Natural killer cell treated with Interleukin-12 subunit alpha and Interleukin-12 subunit beta and Interleukin-15 and Interleukin-18, amount 100 ng/mL, for 72 hours (primary cell): ENCODE measurements around the gene WDR43. TPM values are rescaled to one million over a fixed set of nuclear protein-coding genes. Genes with fewer than 3 reads are reported as not detected.

Experiments used
- ATAC-seq, 2 donors: fragments of 150-1000 bp; cut with Tn5 transposase in 1 of 2; sonication (Bioruptor Pico), chemical (Tn5 transposase) in 1 of 2; 2 replicates each; pipeline ENCODE4 v1.10.0; 2021
- DNase-seq: peaks from one replicate; pipeline ENCODE4 v3.0.0; 2022; ENCODE audit warnings: low spot score
- H3K27ac Mint-ChIP-seq, 2 donors: 1 replicate in 1 of 2; 2 replicates in 1 of 2; pipeline ENCODE4 v1.8.0; 2022; ENCODE audit warnings: mixed read lengths in 2 of 2, mild to moderate bottlenecking in 1 of 2, moderate library complexity in 1 of 2
- H3K27me3 Mint-ChIP-seq, 2 donors: 1 replicate in 1 of 2; 2 replicates in 1 of 2; pipeline ENCODE4 v1.8.0; 2022; ENCODE audit warnings: mixed read lengths in 2 of 2
- H3K36me3 Mint-ChIP-seq: one replicate; pipeline ENCODE4 v1.8.0; 2022; ENCODE audit warnings: mixed read lengths
- H3K4me1 Mint-ChIP-seq, 2 donors: 1 replicate in 1 of 2; 2 replicates in 1 of 2; pipeline ENCODE4 v1.8.0; 2022; ENCODE audit warnings: low read depth in 2 of 2, mixed read lengths in 2 of 2, mild to moderate bottlenecking in 1 of 2
- H3K4me3 Mint-ChIP-seq: one replicate; pipeline ENCODE4 v1.8.0; 2022; ENCODE audit warnings: mixed read lengths
- H3K9me3 Mint-ChIP-seq: 2 replicates; pipeline ENCODE4 v1.8.0; 2022; ENCODE audit warnings: mixed read lengths
- total RNA-seq, 2 donors: library from RNA; stranded (reverse); gene quantifications; one replicate each; pipeline ENCODE4 v1.2.3, GENCODE V29; 2022

The WDR43 gene
- total RNA-seq, 2 donors from 2014 or later = 85.8 to 143 TPM

GRCh38 chr2:28980368-28981015 lies 86.0 kb downstream of the WDR43 start:
- Mint-ChIP-seq H3K36me3 (no peaks in the 10 kb centered on the region), H3K4me1 (peaks cover 3 to 6% of the 10 kb centered on the region in 2 donors), H3K9me3 (no peaks in the 10 kb centered on the region), H3K27me3 (no peaks in the 10 kb centered on the region), H3K27ac (no peak overlapping the region), H3K4me3 (no peak overlapping the region)
- no peak for DNase-seq
- no peak for ATAC-seq

GRCh38 chr2:28981016-28981441 lies 86.6 kb downstream of the WDR43 start, which contains the start of gene TOGARAM2:
Gene TOGARAM2, plus strand, starts transcription at chr2:28981298. Its CDS starts 13,537 bp downstream, at chr2:28994835.
- H3K36me3 Mint-ChIP-seq = no peaks in the 10 kb centered on the region
- DNase-seq (no peak), ATAC-seq (no peak)
- H3K9me3 Mint-ChIP-seq = no peaks in the 10 kb centered on the region
- H3K4me3 Mint-ChIP-seq = no peak within 1 kb of the TSS
- H3K27me3 Mint-ChIP-seq = no peaks in the 10 kb centered on the region
- H3K4me1 Mint-ChIP-seq = peaks cover 4 to 6% of the 10 kb centered on the region in 2 donors
- no peak within 1 kb of the TSS for H3K27ac Mint-ChIP-seq

GRCh38 chr2:28981620-28982376 lies 87.3 kb downstream of the WDR43 start:
- Mint-ChIP-seq H3K36me3 (no peaks in the 10 kb centered on the region), H3K9me3 (no peaks in the 10 kb centered on the region), H3K4me3 (no peak overlapping the region), H3K4me1 (peaks cover 10 to 12% of the 10 kb centered on the region in 2 donors), H3K27me3 (no peaks in the 10 kb centered on the region), H3K27ac (no peak overlapping the region)
- ATAC-seq (no peak), DNase-seq (no peak)

- Mint-ChIP-seq H3K36me3 (no peaks in the 10 kb centered on the region), H3K9me3 (no peaks in the 10 kb centered on the region), H3K4me3 (no peak overlapping the region), H3K4me1 (peaks cover 13 to 15% of the 10 kb centered on the region in 2 donors), H3K27me3 (no peaks in the 10 kb centered on the region), H3K27ac (no peak overlapping the region)
- ATAC-seq = no peak
- no peak for DNase-seq
These were observed 88.0 kb downstream of the WDR43 start for GRCh38 chr2:28982381-28982950.

- H3K9me3 Mint-ChIP-seq = no peaks in the 10 kb centered on the region
- ATAC-seq = peak in 1 of 2 donors; percentile 58
- peak overlapping the region in 1 of 2 donors; percentile 61 for H3K27ac Mint-ChIP-seq
These were observed 92.0 kb downstream of the WDR43 start for GRCh38 chr2:28986429-28986828.

GRCh38 chr2:28989973-28990372 lies 95.5 kb downstream of the WDR43 start:
- H3K4me3 Mint-ChIP-seq = no peak overlapping the region
- no peak overlapping the region for H3K27ac Mint-ChIP-seq
- no peaks in the 10 kb centered on the region for H3K36me3 Mint-ChIP-seq
- peaks cover 10 to 15% of the 10 kb centered on the region in 2 donors for H3K4me1 Mint-ChIP-seq
- H3K9me3 Mint-ChIP-seq = no peaks in the 10 kb centered on the region
- DNase-seq = no peak
- no peak for ATAC-seq
- H3K27me3 Mint-ChIP-seq = no peaks in the 10 kb centered on the region

More at GRCh38 chr2:28986429-28986828, 92.0 kb downstream of the WDR43 start:
- no peaks in the 10 kb centered on the region for H3K36me3 Mint-ChIP-seq
- H3K4me1 Mint-ChIP-seq = peaks cover 13 to 15% of the 10 kb centered on the region in 2 donors
- no peak for DNase-seq
- no peaks in the 10 kb centered on the region for H3K27me3 Mint-ChIP-seq
- no peak overlapping the region for H3K4me3 Mint-ChIP-seq

GRCh38 chr2:28990445-28990844 lies 96.0 kb downstream of the WDR43 start:
- ATAC-seq = no peak
- no peak for DNase-seq
- Mint-ChIP-seq H3K27me3 (no peaks in the 10 kb centered on the region), H3K36me3 (no peaks in the 10 kb centered on the region), H3K4me1 (peaks cover 10 to 12% of the 10 kb centered on the region in 2 donors), H3K27ac (no peak overlapping the region), H3K9me3 (no peaks in the 10 kb centered on the region), H3K4me3 (no peak overlapping the region)

- Mint-ChIP-seq H3K4me3 (no peak overlapping the region), H3K9me3 (no peaks in the 10 kb centered on the region), H3K36me3 (no peaks in the 10 kb centered on the region), H3K4me1 (peaks cover 10 to 12% of the 10 kb centered on the region in 2 donors), H3K27ac (no peak overlapping the region), H3K27me3 (no peaks in the 10 kb centered on the region)
- DNase-seq (no peak), ATAC-seq (no peak)
These were observed 96.6 kb downstream of the WDR43 start for GRCh38 chr2:28991021-28991420.

GRCh38 chr2:28991460-28991859 lies 97.0 kb downstream of the WDR43 start:
- peaks cover 5 to 7% of the 10 kb centered on the region in 2 donors for H3K4me1 Mint-ChIP-seq
- DNase-seq (no peak), ATAC-seq (no peak)
- no peaks in the 10 kb centered on the region for H3K27me3 Mint-ChIP-seq
- no peak overlapping the region for H3K27ac Mint-ChIP-seq
- H3K4me3 Mint-ChIP-seq = no peak overlapping the region
- H3K9me3 Mint-ChIP-seq = no peaks in the 10 kb centered on the region
- H3K36me3 Mint-ChIP-seq = no peaks in the 10 kb centered on the region

- H3K36me3 Mint-ChIP-seq = no peaks in the 10 kb centered on the region
- no peak overlapping the region for H3K27ac Mint-ChIP-seq
- H3K4me1 Mint-ChIP-seq = peaks cover 0 to 3% of the 10 kb centered on the region in 2 donors
- no peak for ATAC-seq
- H3K4me3 Mint-ChIP-seq = no peak overlapping the region
- no peaks in the 10 kb centered on the region for H3K27me3 Mint-ChIP-seq
- no peaks in the 10 kb centered on the region for H3K9me3 Mint-ChIP-seq
- DNase-seq = no peak
These were observed 98.9 kb downstream of the WDR43 start for GRCh38 chr2:28993206-28993960.

GRCh38 chr2:28994074-28994473 lies 99.6 kb downstream of the WDR43 start:
- Mint-ChIP-seq H3K4me1 (peaks cover 0 to 8% of the 10 kb centered on the region in 2 donors), H3K4me3 (no peak overlapping the region), H3K9me3 (no peaks in the 10 kb centered on the region), H3K27me3 (no peaks in the 10 kb centered on the region), H3K27ac (no peak overlapping the region), H3K36me3 (no peaks in the 10 kb centered on the region)
- DNase-seq (no peak), ATAC-seq (no peak)

GRCh38 chr2:28994679-28995078 lies 100.2 kb downstream of the WDR43 start:
- no peak for DNase-seq
- Mint-ChIP-seq H3K4me1 (peaks cover 3 to 10% of the 10 kb centered on the region in 2 donors), H3K36me3 (no peaks in the 10 kb centered on the region), H3K27ac (peak overlapping the region in 1 of 2 donors; percentile 15), H3K27me3 (no peaks in the 10 kb centered on the region), H3K9me3 (no peaks in the 10 kb centered on the region), H3K4me3 (no peak overlapping the region)
- ATAC-seq = no peak
